Measurements from ENCODE around the gene GNA12. TPM values are rescaled to one million over a fixed set of nuclear protein-coding genes. Genes with fewer than 3 reads are reported as not detected.

Gene GNA12
- total and polyA plus RNA-seq, 2 of the 4 experiments (the other 2 are of a cell fraction), result 14.3 to 93.9 TPM

GRCh38 chr7:2759736-2760097, 84.4 kb downstream of the GNA12 start:
- intact Hi-C loops (cut with micrococcal nuclease), result loop anchor here (5.0 kb wide), 2 partner anchors 38 to 83 kb away; partner anchors contain the start of gene GNA12
- H3K4me1 ChIP-seq (ENCODE audit: control insufficient read depth, insufficient read depth, low read length), result peaks cover 47% of the 10 kb centered on the region

More at GRCh38 chr7:2759736-2760097, 84.4 kb downstream of the GNA12 start:
- H3K4me2 ChIP-seq (ENCODE audit: low read depth, low read length), result no peak overlapping the region
- H2BK20ac ChIP-seq (ENCODE audit: low read depth, low read length), result 0 out of 2 replicates have a peak overlapping the region, but pooled peaks have one; percentile 42
- peak overlapping the region; percentile 53 for H2BK5ac ChIP-seq (ENCODE audit: low read depth, low read length, poor library complexity, severe bottlenecking)
- peak overlapping the region; percentile 13; the same call in 1 of the 2 replicates for H3K27ac ChIP-seq (ENCODE audit: insufficient read depth, low read length)
- H3K9ac ChIP-seq (ENCODE audit: low read depth, low read length), result no peak overlapping the region
- H3K56ac ChIP-seq (ENCODE audit: extremely low read depth, insufficient read depth, low read length), result no peak overlapping the region
- H4K20me1 ChIP-seq (ENCODE audit: insufficient read depth, low read length), result peaks cover 11% of the 10 kb centered on the region
- dilution Hi-C loops (cut with HindIII; ENCODE audit: low sequenced_read_pairs, unreplicated experiment) (no loop called here), in situ Hi-C loops (cut with MboI; ENCODE audit: low sequenced_read_pairs) (no loop called here)
- H2BK120ac ChIP-seq (ENCODE audit: low read depth, low read length), result peak overlapping the region; percentile 61; the same call in 1 of the 2 replicates
- no peak overlapping the region for H3K18ac ChIP-seq (ENCODE audit: low read depth, low read length)
- H3K4ac ChIP-seq (ENCODE audit: low read depth, low read length), result peak overlapping the region; percentile 96
- H3K4me3 ChIP-seq (ENCODE audit: insufficient read depth, low read depth, low read length), result no peak overlapping the region
- H4K5ac ChIP-seq (ENCODE audit: low read depth, low read length), result no peak overlapping the region
- H3K27me3 ChIP-seq (ENCODE audit: control insufficient read depth, insufficient read depth, low read length), result no peaks in the 10 kb centered on the region
- H2AK9ac ChIP-seq (replicated peaks; ENCODE audit: low read depth, low read length, poor library complexity), result no peak overlapping the region
- no peak overlapping the region for H4K8ac ChIP-seq (ENCODE audit: low read depth in 2 of 2, low read length in 2 of 2)
- H3K14ac ChIP-seq (replicated peaks; ENCODE audit: low read depth, low read length), result peak overlapping the region; percentile 67; the same call in 1 of the 2 replicates
- ChIA-PET CTCF (interaction anchor here (0.6 to 1.4 kb wide), 3 partner anchors 10 to 45 kb away, joined by 3 to 5 read pairs (median 3); no protein-coding TSS in a partner anchor), POLR2A (ENCODE audit: unreplicated experiment) (no interaction called here)
- H3K9me1 ChIP-seq (ENCODE audit: insufficient read depth, low read length), result peaks cover 33% of the 10 kb centered on the region
- H3K36me3 ChIP-seq (ENCODE audit: control insufficient read depth, insufficient read depth, low read length), result peaks cover 6% of the 10 kb centered on the region
- DNase-seq (no peak), ATAC-seq (ENCODE audit: low read depth) (no peak)
- TF ChIP-seq MAFK (IDR thresholded peaks at IDR 0.05; ENCODE audit: low read depth, low read length) (no peak), FOS (IDR thresholded peaks at IDR 0.05; ENCODE audit: low read depth, low read length) (no peak), POLR2A (IDR thresholded peaks at IDR 0.05; ENCODE audit: low read depth, low read length) (no peak)
- peak overlapping the region; percentile 34; the same call in 1 of the 3 replicates for H2BK15ac ChIP-seq (ENCODE audit: low read depth, low read length)
- peak overlapping the region; percentile 86; the same call in 1 of the 2 replicates for H3K23ac ChIP-seq (ENCODE audit: low read depth, low read length)
- H3K9me3 ChIP-seq (ENCODE audit: control insufficient read depth, insufficient read depth, low read length), result no peaks in the 10 kb centered on the region
- BruUV-seq (replicated peaks), result no TSS peak
- H2AK5ac ChIP-seq (ENCODE audit: low read depth, low read length), result peak overlapping the region; percentile 98; the same call in 1 of the 2 replicates
- H4K91ac ChIP-seq (ENCODE audit: insufficient read depth, low read depth, low read length), result peak overlapping the region; percentile 81; the same call in 1 of the 2 replicates
- H2AFZ ChIP-seq (replicated peaks; ENCODE audit: low read length, poor library complexity), result no peak overlapping the region
- WGBS, 2 experiments (ENCODE audit: extremely low coverage in 2 of 2, insufficient read length in 1 of 2), result 100% methylated on average over 3 of the region's 8 CpGs; no CpG with 5 or more reads in 1 of the 2 experiments
- peaks cover 51 to 75% of the 10 kb centered on the region in 2 experiments for H3K79me1 ChIP-seq (ENCODE audit: low read depth in 1 of 2, low read length in 2 of 2)

All from IMR-90 (cell line).